ENCODE data around the gene MAF.

The MAF gene

DNA sequence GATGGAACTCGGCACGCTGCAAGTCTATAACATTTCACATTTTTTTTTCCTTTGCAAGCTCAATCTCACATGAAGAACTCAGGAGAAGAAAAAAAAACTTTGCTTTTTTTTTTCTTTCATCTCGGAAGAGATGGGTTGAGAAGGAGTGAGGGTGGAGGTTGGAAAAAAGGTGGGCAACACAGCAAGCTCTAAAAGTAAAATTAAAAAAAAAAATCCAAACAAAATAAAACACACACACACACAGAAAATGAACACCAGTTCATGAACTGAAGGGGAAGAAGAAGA is 2.5 kb downstream of the MAF start:
- ChIA-PET CTCF (no interaction called here), POLR2A (no interaction called here)
- DNase-seq (ENCODE audit: low read depth, low spot score), result no peak

DNA sequence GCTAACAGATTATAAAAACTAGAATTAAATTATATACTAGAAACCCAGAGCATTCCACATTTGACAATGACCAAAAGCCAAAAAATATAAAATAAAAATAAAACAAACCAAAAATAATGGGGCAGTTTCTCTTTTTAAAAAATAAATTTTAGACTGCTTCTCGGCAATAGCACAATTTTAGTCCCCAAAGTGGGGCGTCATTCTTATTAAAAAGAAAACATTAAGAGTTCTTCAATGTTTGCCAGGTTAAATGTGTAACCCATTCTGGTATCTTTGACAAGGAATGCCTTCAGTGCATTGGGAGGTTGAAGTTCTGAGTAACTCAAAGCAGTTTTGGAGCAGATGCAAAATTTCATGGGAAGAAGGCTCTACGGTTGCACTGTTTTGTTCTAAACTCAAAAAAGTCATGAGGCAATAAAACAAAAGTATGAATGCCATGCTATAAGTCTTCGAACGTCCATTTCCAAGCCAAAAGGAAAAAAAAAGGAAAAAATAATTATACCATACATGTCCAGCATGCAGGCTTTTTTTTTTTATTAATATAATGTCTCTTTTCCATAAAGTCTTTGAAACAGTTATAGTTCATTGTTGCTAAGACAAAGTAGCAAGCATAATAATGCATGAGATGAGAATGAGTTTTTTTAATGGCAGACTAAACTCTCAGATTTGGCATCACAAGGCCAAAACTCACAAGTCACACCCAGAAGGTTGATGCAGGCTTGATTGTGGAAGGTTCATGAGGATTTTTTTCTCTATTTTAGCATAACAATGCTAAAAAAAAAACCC is 3.1 kb downstream of the MAF start:
- DNase-seq (ENCODE audit: low read depth, low spot score), result no peak
- ChIA-PET CTCF (no interaction called here), POLR2A (no interaction called here)
- TF ChIP-seq CTCF (IDR thresholded peaks at IDR 0.05; ENCODE audit: insufficient read depth, low read length, missing control alignments), result no peak
- H3K4me3 ChIP-seq (ENCODE audit: low read depth, low read length), result no peak overlapping the region

More for the DNA sequence above, 2.5 kb downstream of the MAF start:
- TF ChIP-seq CTCF (IDR thresholded peaks at IDR 0.05; ENCODE audit: insufficient read depth, low read length, missing control alignments), result no peak
- no peak overlapping the region for H3K4me3 ChIP-seq (ENCODE audit: low read depth, low read length)

DNA sequence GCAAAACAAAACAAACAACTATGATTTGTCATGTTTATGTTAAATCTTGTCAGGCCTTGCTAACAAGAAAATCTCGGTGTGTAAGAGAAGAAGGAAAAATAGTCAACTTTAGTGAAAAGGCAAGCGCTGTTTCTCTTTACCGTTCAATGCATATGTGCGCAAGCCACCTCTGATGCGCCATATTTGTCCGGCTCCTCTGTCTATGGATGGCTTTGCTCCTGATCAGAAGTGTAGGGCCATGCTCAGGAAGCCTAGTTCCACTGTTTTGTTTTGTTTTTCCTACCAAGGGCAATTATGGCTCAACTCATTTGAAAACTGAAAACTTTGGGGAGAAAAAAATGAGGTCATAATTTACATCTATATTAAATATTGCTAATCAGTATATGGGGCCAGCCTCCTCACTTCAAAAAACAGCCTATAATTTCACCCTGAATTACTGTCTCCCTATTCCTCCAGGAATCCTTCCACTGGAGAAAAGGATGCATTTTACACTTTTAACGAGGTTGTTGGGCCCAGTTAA is 4.5 kb downstream of the MAF start:
- H3K4me3 ChIP-seq (ENCODE audit: low read depth, low read length), result no peak overlapping the region
- TF ChIP-seq CTCF (IDR thresholded peaks at IDR 0.05; ENCODE audit: insufficient read depth, low read length, missing control alignments), result no peak
- no peak for DNase-seq (ENCODE audit: low read depth, low spot score)
- ChIA-PET POLR2A (no interaction called here), CTCF (no interaction called here)

GRCh38 chr16:79595231-79595641 is 5.3 kb downstream of the MAF start:
- no peak for DNase-seq (ENCODE audit: low read depth, low spot score)
- H3K4me3 ChIP-seq (ENCODE audit: low read depth, low read length), result no peak overlapping the region
- CTCF ChIA-PET, result no interaction called here
- POLR2A ChIA-PET, result no interaction called here
- TF ChIP-seq CTCF (IDR thresholded peaks at IDR 0.05; ENCODE audit: insufficient read depth, low read length, missing control alignments), result no peak

- no peak overlapping the region for H3K4me3 ChIP-seq (ENCODE audit: low read depth, low read length)
- POLR2A ChIA-PET, result no interaction called here
- DNase-seq (ENCODE audit: low read depth, low spot score), result no peak
- TF ChIP-seq CTCF (IDR thresholded peaks at IDR 0.05; ENCODE audit: insufficient read depth, low read length, missing control alignments), result no peak
- CTCF ChIA-PET, result no interaction called here
These were observed 6.8 kb downstream of the MAF start for GRCh38 chr16:79593754-79594153.

DNA sequence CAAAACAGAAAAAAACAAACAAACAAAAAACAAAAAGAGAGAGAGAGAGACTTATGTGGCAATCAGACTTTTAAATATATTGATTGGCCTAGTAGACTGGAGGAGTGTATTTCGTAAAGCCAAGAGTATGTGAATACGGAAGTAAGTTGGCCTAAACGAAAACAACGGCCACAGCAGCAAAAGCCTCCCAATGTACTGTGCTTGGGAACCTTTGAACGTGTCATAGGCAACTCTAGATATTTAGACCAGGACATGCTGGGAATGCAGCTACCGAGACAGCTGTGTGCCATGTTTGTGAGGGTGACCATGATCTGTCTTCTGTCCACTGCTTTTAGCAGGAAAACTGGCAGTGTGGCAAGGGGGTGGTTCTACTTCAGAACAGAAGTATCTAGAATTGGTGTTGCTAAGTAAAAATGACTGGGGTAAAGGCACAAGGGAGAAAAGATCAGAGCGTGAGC is 7.4 kb downstream of the MAF start:
- no peak for DNase-seq (ENCODE audit: low read depth, low spot score)
- H3K4me3 ChIP-seq (ENCODE audit: low read depth, low read length), result no peak overlapping the region
- POLR2A ChIA-PET, result no interaction called here
- TF ChIP-seq CTCF (IDR thresholded peaks at IDR 0.05; ENCODE audit: insufficient read depth, low read length, missing control alignments), result no peak
- CTCF ChIA-PET, result no interaction called here
